GM19372 (cell line): ENCODE results near the gene ACACA.
"Not testable (repeated sequence)": the region's sequence is repeated elsewhere in the genome, so short reads cannot be mapped to it uniquely, and the experiment has no call there.

ENCODE experiments used
- ATAC-seq: cut with Tn5 transposase; IDR thresholded peaks from one replicate; pipeline ENCODE4 v1.9.1; 2021; ENCODE audit warnings: mild to moderate bottlenecking, low read depth, moderate library complexity; ENCODE audit not compliant: unreplicated experiment

The ACACA gene

DNA sequence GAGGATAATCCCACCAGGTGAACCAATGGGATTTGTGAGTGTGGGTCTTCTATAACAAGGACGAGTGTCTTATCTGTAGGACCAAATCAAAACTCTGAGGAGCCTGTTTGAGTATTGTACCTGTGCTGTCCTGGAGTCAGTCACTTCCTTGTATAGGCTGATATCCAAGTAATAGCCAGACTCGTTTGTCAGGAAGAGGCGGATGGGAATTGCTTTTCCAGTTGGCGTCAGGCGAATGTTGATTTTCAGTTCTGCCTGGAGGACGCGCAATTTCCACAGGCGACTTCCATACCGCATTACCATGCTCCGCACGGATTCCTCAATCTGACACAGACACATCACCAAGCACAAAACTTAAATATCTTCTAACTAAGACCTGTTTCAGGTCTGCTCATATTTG, 218.5 kb downstream of the ACACA start:
- no peak for ATAC-seq

DNA sequence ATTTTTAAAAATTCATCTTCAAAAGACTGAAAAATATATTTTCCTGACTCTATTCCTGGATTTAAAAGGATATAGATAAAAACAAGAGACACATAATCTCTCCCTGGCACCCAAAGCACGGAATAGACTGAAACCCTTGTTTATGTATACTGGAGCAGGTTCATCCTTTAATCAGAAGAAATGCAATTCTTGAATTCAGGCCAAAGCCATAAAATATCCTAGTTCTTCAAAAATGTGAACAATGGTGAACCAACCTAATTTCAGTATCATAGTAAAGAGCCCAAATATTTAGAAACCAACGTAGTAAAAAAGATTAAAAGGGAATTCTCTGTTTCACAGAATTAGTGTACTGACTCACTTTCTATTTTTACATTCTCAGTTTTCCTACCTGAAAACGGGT, 219.4 kb downstream of the ACACA start:
- no peak for ATAC-seq

DNA sequence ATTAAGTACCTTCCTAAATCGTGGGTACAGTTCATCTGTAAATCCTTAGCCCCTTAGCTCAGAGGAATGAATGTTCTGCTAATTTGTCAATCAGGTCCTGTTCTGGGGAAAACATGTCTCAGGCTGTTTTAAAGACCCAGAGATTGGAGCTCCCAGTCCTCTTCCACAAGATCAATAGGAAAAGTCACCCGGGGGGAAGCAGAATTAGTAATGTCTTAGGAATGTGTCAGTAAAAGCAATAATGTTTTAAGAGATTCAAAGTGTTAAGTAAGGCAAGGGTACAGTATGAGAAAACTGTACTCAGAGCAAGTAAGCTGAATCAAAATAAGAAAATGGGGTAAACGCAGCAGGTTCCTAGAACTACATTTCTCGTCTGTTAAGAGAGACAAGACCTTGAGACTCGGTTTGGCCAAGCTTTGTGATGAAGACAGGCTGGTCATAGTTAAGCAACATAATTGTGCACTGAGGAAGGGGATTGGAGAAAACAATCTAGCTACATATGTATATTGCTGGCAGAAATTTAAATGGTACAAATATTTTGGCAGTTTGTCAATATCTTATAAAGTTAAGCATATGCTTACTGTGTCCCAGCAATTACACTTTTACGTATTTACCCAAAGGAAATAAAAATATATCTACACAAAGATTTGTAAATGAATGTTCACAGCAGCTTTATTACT, 223.7 kb downstream of the ACACA start:
- no peak for ATAC-seq

DNA sequence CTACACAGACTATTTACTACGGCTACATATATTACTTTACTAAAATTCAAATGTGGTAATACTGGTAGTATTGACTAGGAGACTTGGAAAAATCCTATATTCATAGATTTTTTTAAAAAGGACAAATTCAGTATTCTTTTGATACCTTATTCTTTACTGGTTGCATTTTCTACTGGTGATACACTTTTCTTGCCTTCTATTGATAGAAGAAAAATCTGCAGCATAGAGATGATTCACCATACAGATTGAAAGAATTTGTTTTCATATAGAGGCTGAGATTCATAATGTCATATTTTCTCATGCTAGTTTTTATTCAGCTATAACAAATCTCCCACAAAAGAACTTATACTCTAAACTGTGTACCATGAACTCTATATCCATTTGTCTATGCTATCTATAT, 226.3 kb downstream of the ACACA start:
- ATAC-seq: no peak

DNA sequence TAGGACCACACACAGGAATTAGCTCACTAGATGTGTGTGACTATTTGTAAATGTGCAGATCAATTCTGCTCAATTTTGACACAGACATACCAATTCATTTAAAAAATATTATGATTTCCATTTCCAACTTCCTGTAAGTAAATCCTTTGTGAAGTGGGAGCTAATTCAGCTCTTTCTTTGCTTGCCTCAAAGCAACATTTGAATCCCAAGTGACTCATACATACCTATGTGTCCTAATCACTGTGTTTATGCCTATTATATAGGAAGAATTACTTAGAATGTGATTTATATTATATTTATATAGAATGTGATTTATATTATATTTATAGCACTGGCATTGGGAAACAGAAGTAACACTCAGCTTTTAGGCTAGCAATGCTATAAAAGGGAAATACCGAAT, 226.7 kb downstream of the ACACA start:
- no peak for ATAC-seq

DNA sequence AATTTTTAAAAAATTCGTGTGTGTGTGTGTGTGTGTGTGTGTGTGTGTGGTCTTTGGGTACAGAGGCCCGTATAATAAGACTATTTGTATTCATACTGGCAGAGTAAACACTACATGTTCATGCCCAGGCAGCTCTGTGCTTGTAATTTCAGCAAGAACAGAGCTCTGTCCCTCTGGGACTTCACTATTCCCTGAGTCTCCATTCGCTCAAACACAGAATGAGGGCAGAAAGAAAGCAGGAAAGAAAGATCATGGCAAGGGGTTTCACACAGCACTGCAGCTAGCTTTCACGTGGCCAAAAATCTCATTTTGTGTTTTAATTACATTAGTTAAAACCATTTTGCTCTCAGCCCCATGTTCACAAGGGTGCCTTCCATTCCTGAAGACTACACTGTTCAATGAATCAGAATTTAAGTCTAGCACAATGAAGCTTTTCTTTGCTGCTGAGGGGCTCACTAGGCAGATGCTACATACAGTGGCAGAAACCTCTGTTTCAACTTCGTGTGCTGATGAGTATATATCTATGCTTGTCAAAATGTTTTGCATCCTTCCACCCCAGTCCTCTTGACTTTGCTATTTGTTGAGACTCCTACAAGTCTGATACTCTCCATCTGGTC, 229.3 kb downstream of the ACACA start:
- no peak for ATAC-seq

DNA sequence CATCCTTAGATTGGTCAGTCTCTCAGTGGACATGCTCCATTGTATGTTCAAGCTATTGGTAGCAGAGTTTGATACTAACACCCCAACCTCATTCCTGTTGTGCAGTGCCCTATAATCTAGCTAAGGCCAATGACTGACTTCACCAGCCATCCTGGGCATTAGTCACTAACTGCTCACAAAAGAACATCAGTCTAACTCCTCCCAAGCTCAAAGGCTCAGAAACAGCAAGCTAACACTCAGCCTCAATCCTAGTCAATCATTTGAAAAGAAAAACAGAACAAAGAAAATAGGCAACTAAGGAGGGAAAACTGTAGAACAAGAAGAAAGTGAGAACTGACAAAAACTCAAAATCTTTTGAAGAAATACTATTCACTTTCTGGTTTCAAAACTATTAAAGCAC, 229.9 kb downstream of the ACACA start:
- ATAC-seq: no peak

DNA sequence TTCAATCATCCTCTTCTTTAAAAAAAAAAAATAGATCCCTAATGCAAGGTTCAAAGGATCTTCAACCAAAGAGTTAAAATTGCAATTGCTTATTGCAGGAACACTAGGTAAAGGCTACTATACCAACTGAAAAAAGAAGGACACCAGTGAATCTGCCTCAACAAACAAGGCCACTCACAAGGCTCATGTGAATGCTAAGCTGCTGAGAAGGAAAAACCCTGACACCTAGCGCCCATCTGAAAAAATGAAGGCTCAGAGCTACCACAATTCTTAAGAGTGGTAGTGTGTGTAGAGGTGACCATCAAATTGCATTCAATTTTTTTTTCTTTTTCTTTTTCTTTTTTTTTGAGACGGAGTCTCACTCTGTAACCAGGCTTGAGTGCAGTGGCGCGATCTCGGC, 232.4 kb downstream of the ACACA start:
- ATAC-seq: no peak

DNA sequence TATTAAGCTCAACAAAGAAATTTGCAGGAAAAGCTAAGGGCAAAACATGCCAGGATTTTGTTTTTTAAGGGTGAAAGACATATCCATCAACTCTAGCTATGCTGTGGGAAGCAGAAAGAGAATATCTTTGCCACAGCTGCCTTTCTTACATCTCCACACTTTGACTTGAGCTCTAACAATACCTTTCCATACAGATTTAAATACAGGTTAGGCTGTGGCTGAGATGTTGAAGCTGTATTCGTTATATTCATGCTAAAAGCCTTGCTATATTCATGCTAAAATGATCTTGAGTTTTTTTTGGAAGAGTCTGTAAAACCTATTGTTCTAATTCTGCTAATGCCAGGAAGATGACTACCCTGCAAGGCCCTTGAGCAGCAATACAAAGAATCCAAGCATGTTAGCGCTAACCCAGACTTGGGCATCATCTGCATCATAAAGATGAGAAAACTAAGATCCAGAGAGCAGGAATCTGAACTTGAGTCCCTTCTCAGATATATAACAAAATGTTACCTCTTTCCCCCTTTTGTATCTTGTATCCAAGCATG, 235.7 kb downstream of the ACACA start:
- ATAC-seq: no peak

DNA sequence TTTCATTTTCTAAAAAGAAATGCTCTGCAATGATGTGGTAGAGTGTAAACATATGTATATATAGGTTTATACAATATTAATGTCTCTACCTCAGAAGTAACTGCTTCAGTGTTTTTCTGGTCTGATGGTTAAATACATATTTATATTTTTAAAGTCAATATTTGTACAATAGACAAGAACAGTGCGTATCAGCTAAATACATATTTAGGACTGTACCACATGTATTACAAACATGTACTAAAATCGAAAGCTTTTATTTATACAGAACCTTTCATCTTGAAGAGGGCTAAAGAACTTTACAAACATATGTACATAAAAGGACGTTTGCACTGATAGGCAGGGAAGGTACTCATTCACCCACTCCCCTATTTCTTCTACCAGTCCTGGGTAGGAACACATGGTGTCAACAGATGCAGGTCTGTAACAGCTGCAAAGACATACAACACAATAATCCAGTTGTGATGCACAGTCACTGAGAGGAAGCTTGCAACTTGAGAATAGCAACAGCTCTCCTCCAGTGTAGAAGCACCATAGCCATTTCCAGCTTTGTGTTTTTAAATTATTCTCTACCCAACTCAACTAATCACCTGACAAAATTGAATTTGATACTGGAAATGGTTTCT, 237.8 kb downstream of the ACACA start:
- no peak for ATAC-seq

DNA sequence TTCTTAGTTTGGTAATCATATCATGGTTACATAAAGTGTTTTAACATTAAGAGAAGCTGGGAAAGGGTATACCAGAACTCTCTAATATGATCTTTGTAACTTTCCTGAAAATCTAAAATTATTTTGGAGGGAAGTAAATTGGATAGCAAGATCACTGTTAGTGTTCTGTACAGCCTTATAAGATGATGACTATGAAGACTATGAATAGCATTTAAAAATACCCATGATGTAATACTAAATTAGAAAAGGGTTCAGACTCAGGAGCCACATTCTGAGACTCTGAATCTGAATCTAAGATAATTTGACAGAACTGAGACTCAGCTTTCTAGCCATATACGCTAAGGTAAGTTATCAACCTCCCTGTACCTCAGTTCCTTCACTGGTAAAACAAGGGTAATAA, 238.9 kb downstream of the ACACA start:
- no peak for ATAC-seq

DNA sequence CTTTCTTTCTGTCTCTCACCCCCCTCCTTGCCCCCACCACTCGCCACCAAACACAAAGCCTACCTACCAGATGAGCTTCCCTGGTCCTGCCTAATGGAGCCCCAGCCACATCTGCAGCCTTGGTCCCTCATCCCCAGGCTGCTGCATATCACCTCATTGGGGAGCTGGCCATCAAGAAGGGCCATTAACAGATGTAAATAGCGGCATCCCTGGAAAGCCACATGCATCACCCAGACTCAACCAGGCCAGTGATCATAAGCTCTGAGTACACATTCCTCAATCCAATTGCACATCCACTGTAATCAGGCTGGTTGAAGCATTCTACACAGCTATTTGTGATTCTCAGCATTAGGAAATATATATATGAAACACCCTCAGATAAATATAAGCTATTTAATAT, 242.6 kb downstream of the ACACA start:
- no peak for ATAC-seq

DNA sequence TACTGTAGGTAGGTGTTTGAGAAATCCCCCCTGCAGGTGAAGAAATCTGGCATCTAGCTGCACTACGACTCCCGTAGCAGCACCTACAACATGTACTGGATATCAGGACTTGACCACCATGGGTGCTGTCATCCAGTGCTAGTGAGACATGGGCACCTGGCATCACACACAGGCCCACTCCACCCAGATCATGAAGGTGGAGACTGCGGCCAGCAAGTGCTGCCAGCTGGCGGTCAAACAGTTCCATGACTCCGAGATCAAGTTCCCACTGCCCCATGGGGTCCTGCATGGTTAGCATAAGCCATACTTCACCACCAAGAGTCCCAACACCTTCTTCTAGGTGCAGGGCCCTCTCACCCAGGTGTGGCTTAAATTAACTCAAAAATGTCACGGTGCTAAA, 243.8 kb downstream of the ACACA start:
- ATAC-seq: no peak

DNA sequence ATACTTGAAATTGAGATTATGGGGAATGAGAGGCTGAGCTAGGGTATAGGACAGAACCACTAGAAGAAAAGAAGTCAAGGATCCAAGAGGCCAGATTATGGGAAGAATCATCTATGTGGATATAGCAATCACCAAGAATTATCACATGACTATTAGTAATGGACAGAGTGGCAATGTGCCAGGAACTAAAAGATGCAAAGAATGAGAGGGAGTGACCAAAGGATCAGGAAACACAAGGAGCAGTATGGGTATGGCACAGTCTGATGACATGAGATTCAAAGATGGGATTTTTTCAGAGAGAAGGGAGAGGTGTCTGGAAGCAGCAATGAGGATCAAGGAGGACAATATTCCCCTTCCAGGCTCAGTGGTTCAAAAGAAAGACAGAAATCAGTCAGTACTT, 245.7 kb downstream of the ACACA start:
- ATAC-seq: no peak

DNA sequence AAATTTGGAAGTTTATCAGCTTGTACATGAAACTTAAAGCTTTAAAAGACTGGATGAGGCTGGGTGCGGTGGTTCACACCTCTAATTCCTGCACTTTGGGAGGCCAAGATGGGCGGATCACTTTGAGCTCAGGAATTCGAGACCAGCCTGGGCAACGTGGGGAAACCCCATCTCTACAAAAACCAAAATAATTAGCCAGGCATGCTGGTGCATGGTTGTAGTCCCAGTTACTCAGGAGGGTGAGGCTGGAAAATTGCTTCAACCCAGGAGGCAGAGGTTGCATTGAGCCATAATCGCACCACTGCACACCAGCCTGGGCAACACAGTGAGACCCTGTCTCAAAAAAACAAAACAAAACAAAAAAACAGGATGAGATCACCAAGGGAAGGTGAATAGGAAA, 248.3 kb downstream of the ACACA start:
- no peak for ATAC-seq

DNA sequence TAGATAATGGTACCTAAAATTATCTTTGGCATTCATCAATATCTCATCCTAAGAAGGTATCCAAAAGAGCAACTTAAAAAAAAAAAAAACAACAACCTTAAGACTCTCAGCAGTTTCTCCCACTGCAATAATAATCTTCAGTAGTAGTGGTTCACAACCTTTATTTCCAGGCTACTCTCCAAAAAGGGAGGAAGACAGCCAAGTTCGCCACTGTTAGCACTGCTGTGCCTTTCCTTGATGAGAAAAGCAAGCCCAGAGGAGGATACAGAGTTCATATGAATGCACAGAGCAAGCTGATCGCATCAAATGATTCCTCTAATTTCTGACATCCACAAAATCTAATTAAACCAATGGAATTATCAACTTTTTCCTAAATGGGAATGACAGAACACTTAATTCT, 258.5 kb downstream of the ACACA start:
- ATAC-seq: no peak

DNA sequence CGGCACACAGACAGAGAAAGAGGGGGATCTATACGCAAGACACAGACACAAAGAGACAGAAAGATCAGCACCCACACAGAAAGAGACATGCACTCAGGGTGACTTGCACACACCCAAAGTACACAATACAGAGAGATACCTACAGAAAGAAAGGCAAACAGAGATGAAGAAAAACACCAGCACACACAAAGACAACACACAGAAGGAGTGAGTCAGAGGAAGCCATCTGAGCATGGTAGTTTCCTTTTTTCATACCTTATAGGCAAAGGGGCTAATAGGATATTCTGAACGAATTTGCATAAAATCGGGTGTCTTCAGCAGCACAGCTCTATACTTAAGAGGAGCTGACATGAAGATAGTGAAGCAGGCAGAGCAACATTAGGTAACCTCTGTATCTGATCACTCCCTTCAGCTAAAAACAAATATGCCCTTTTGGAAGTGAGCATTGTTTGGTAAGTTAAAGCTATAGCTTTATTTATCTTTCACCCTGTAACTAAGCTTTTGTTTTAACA, 259.3 kb downstream of the ACACA start:
- ATAC-seq: no peak

DNA sequence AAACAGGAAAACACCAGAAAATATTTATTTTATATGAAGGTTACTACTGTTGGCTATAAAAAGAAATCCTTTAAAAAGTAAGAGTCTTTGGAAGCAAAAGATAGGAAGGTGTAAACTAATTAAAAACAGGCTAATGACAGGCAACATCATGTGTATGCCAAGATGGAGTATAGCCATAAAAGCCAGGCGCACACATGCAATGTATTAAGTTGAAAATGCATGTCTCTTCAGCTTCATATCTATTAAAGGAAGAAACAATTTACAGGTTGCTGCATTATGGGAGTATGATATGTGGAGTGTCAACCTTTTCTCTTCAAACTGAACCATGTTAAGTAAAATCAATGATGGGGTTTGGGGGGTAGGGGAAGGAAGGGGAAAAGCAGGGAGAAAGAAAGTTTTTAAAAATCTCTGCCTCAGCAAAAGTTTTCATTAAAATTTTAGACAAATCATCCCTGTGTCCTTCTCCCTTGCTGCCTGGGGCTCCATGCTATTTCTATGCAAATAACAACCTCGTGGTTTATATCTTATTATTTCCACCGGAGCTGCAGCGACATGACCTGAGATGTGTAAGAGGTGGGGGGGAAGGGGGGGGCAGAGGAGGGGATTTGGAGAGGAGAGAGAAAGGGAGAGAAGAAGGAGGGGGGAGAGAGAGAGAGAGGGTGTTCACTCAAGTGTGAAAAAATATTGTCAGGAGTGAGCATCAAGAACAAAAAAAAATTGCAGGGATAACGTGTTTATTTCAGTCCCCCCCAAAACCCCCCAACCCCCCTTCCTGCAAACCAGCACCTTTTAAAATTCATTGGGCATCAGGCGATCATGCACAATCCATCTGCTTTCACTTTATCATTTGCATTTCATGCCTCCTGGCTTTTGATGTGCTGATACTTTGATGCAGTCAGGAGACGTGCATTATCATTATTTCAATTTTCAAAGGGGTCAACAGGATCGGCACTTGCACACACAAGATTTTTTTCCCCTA, 260.3 kb downstream of the ACACA start:
- ATAC-seq: no peak

DNA sequence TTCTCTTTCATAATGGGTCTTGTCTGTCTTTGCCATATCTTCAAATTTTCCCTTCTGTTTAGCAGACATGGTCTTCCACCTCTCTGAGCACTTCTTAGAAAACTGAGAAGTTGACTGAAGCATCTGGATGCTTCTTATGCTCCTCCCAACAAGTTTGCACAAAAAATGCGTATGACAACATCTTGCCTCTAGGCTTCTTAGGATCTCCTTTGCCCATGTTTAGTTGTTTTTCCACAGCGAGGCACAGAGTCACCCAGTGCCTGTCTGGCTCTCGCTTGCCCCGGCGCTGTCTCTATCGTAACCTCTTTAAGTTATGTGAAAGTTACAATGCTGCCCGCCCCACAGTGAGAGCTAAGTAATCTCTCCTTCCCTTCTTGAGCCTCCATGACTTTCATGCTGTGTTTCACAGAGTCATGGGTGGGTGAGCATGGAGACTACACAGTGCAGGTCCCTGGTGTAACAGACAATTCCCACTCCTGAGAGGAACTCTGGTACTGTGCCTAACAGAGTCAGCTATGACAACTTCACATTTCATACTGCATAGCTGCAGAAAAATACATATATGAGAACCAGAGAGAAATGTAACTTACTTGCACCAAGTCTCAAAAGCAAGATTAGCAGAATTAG, 262.4 kb downstream of the ACACA start:
- ATAC-seq: no peak

DNA sequence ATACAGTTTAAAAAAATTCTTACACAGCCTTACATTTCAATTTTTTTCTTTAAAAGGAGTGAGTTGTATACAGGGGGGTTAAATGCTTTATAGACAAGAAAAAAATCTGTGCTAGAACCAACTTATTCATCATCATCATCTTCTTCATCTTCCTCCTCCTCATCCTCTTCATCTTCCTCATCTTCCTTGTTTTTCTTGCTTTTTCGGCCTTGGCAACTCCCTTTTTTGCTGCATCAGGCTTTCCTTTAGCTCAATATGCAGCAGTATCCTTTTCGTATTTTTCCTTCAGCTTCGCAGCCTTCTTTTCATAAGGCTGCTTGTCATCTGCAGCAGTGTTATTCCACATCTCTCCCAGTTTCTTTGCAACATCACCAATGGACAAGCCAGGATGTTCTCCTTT, 263.1 kb downstream of the ACACA start:
- ATAC-seq: not testable (repeated sequence)
